K562 (cell line): ENCODE measurements around the gene EFCAB10. TPM values are rescaled to one million over a fixed set of nuclear protein-coding genes. Genes with fewer than 3 reads are reported as not detected.
A peak's percentile ranks its signal among the peaks of the same experiment; 100 is the strongest.

ENCODE experiments used
- CBX5 ChIP-seq: IDR thresholded peaks from 2 replicates; pipeline ENCODE4 v1.6.1; 2014; ENCODE audit warnings: low read depth, borderline replicate concordance
- DDX20 ChIP-seq: fragments of 450-650 bp; IDR thresholded peaks from 2 replicates; pipeline ENCODE4 v1.6.1; 2016; ENCODE audit warnings: missing genetic modification characterization, low read depth, mild to moderate bottlenecking, missing compliant biosample characterization, moderate library complexity
- KLF16 ChIP-seq: IDR thresholded peaks from 2 replicates; pipeline ENCODE4 v1.6.1; 2016; ENCODE audit warnings: antibody characterized with exemption
- NFRKB ChIP-seq: fragments of 450-650 bp; IDR thresholded peaks from 2 replicates; pipeline ENCODE4 v1.6.1; 2016; ENCODE audit warnings: low read depth
- OTX1 ChIP-seq: fragments of 450-650 bp; formaldehyde crosslinking; IDR thresholded peaks from 2 replicates; pipeline ENCODE4 v1.4.0; 2022; ENCODE audit warnings: mild to moderate bottlenecking
- SAP30 ChIP-seq: fragments of 200-600 bp; sonication (generic); IDR thresholded peaks from 2 replicates; pipeline ENCODE4 v1.6.1; 2012; ENCODE audit warnings: borderline replicate concordance, low read depth, mild to moderate bottlenecking, moderate library complexity, low read length, control low read depth, inconsistent platforms; ENCODE audit not compliant: insufficient read depth, poor library complexity, severe bottlenecking
- TAF15 ChIP-seq: fragments of 200-400 bp; formaldehyde crosslinking; IDR thresholded peaks from 2 replicates; pipeline ENCODE4 v1.6.1; 2017; ENCODE audit warnings: mild to moderate bottlenecking, low read depth, low read length, moderate library complexity
- TRIM24 ChIP-seq, 2 experiments: fragments of 450-650 bp; IDR thresholded peaks; 2 replicates each; pipeline ENCODE4 v1.6.1; 2016
- ZNF121 ChIP-seq: sonication (generic); formaldehyde crosslinking; conservative IDR thresholded peaks from 2 replicates; pipeline ENCODE4 v1.8.0; 2022; ENCODE audit warnings: missing genetic modification reagents
- ZNF174 ChIP-seq: fragments of 250-450 bp; sonication (Bioruptor Pico); IDR thresholded peaks from 2 replicates; pipeline ENCODE4 v1.4.0; 2020; ENCODE audit warnings: mild to moderate bottlenecking
- polyA plus RNA-seq, 8 experiments: library from polyadenylated mRNA; depleted of rRNA in 4 of 8; stranded (reverse) in 5 of 8; unstranded in 3 of 8; fragments of >200 nt; fragmentation: Nextera tagmentation in 2 of 8; fragmentation: Illumina TruSeq in 1 of 8; extraction: Ambion mirVana in 2 of 8; extraction: Trizol in 1 of 8; gene quantifications; 2 replicates each; pipeline versions ENCODE4 v1.2.1 to v1.2.3, GENCODE V29; 2011 to 2014; ENCODE audit warnings: inconsistent platforms in 1 of 8, missing spikeins in 1 of 8
- total RNA-seq, 7 experiments: library from RNA; depleted of rRNA in 6 of 7; stranded (reverse); fragments of >200 nt in 6 of 7; fragmentation: Illumina TruSeq in 2 of 7; extraction: Trizol in 2 of 7; gene quantifications; 2 replicates each; pipeline versions ENCODE4 v1.2.1 to v1.2.3, GENCODE V29; 2011 to 2021; ENCODE audit warnings: low replicate concordance in 1 of 7
- TF ChIP-seq, protein P1 (sequence below): fragments of 450-650 bp; IDR thresholded peaks from 2 replicates; pipeline ENCODE4 v1.7.1; 2018; ENCODE audit warnings: mild to moderate bottlenecking, low read depth; ENCODE audit not compliant: partially characterized antibody
- TF ChIP-seq, protein P2 (sequence below): fragments of 450-650 bp; IDR thresholded peaks from 2 replicates; pipeline ENCODE4 v1.6.1; 2018; ENCODE audit warnings: mild to moderate bottlenecking, low read depth; ENCODE audit not compliant: partially characterized antibody
- TF ChIP-seq, protein P3 (sequence below): fragments of 250-450 bp; sonication (Bioruptor Pico); IDR thresholded peaks from 2 replicates; pipeline ENCODE4 v1.5.0; 2021
- TF ChIP-seq, protein P4 (sequence below): IDR thresholded peaks from 2 replicates; pipeline ENCODE4 v1.6.1; 2012; ENCODE audit warnings: low read depth, low read length, improper control_type of control experiment, borderline replicate concordance
- TF ChIP-seq, protein P5 (sequence below), 2 experiments: IDR thresholded peaks; 2 replicates each; pipeline ENCODE4 v1.6.1; 2012; ENCODE audit warnings: improper control_type of control experiment in 2 of 2, low read depth in 2 of 2, low read length in 2 of 2, borderline replicate concordance in 1 of 2

EFCAB10 gene
- total and polyA plus RNA-seq, 9 of the 15 experiments (the other 6 are each of a cell fraction or from before 2014, with no cell fraction given), result 5.0 to 21.4 (median 16.8) TPM

- TF ChIP-seq, protein P1, sequence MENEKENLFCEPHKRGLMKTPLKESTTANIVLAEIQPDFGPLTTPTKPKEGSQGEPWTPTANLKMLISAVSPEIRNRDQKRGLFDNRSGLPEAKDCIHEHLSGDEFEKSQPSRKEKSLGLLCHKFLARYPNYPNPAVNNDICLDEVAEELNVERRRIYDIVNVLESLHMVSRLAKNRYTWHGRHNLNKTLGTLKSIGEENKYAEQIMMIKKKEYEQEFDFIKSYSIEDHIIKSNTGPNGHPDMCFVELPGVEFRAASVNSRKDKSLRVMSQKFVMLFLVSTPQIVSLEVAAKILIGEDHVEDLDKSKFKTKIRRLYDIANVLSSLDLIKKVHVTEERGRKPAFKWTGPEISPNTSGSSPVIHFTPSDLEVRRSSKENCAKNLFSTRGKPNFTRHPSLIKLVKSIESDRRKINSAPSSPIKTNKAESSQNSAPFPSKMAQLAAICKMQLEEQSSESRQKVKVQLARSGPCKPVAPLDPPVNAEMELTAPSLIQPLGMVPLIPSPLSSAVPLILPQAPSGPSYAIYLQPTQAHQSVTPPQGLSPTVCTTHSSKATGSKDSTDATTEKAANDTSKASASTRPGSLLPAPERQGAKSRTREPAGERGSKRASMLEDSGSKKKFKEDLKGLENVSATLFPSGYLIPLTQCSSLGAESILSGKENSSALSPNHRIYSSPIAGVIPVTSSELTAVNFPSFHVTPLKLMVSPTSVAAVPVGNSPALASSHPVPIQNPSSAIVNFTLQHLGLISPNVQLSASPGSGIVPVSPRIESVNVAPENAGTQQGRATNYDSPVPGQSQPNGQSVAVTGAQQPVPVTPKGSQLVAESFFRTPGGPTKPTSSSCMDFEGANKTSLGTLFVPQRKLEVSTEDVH, result no peak
- TF ChIP-seq OTX1 (CRISPR knock-in tag) (no peak), ZNF174 (CRISPR knock-in tag) (no peak), ZNF121 (CRISPR knock-in tag) (no peak), SAP30 (no peak), TAF15 (no peak), KLF16 (no peak), TRIM24 (IDR thresholded peaks at IDR 0.05) (0 out of 4 replicates have a peak, but pooled peaks have one; percentile 15 to 23), DDX20 (tag) (no peak), NFRKB (no peak), CBX5 (peak; percentile 70; the same call in 1 of the 2 replicates)
- TF ChIP-seq, protein P2, sequence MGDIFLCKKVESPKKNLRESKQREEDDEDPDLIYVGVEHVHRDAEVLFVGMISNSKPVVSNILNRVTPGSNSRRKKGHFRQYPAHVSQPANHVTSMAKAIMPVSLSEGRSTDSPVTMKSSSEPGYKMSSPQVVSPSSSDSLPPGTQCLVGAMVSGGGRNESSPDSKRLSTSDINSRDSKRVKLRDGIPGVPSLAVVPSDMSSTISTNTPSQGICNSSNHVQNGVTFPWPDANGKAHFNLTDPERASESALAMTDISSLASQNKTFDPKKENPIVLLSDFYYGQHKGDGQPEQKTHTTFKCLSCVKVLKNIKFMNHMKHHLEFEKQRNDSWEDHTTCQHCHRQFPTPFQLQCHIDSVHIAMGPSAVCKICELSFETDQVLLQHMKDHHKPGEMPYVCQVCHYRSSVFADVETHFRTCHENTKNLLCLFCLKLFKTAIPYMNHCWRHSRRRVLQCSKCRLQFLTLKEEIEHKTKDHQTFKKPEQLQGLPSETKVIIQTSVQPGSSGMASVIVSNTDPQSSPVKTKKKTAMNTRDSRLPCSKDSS, result peak; percentile 67
- TF ChIP-seq, protein P3, sequence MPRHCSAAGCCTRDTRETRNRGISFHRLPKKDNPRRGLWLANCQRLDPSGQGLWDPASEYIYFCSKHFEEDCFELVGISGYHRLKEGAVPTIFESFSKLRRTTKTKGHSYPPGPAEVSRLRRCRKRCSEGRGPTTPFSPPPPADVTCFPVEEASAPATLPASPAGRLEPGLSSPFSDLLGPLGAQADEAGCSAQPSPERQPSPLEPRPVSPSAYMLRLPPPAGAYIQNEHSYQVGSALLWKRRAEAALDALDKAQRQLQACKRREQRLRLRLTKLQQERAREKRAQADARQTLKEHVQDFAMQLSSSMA, result no peak
- TF ChIP-seq, protein P4, sequence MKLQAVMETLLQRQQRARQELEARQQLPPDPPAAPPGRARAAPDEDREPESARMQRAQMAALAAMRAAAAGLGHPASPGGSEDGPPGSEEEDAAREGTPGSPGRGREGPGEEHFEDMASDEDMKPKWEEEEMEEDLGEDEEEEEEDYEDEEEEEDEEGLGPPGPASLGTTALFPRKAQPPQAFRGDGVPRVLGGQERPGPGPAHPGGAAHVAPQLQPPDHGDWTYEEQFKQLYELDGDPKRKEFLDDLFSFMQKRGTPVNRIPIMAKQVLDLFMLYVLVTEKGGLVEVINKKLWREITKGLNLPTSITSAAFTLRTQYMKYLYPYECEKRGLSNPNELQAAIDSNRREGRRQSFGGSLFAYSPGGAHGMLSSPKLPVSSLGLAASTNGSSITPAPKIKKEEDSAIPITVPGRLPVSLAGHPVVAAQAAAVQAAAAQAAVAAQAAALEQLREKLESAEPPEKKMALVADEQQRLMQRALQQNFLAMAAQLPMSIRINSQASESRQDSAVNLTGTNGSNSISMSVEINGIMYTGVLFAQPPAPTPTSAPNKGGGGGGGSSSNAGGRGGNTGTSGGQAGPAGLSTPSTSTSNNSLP, result no peak
- TF ChIP-seq, protein P5, sequence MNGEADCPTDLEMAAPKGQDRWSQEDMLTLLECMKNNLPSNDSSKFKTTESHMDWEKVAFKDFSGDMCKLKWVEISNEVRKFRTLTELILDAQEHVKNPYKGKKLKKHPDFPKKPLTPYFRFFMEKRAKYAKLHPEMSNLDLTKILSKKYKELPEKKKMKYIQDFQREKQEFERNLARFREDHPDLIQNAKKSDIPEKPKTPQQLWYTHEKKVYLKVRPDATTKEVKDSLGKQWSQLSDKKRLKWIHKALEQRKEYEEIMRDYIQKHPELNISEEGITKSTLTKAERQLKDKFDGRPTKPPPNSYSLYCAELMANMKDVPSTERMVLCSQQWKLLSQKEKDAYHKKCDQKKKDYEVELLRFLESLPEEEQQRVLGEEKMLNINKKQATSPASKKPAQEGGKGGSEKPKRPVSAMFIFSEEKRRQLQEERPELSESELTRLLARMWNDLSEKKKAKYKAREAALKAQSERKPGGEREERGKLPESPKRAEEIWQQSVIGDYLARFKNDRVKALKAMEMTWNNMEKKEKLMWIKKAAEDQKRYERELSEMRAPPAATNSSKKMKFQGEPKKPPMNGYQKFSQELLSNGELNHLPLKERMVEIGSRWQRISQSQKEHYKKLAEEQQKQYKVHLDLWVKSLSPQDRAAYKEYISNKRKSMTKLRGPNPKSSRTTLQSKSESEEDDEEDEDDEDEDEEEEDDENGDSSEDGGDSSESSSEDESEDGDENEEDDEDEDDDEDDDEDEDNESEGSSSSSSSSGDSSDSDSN (IDR thresholded peaks at IDR 0.05; ENCODE audit: borderline replicate concordance in 1 of 2, low read depth in 2 of 2, low read length in 2 of 2), result no peak
These were observed 2.9 kb upstream of the EFCAB10 start (continued) for GRCh38 chr7:105584165-105584564.
